ENCODE measurements around the gene SOBP.

The SOBP gene

DNA sequence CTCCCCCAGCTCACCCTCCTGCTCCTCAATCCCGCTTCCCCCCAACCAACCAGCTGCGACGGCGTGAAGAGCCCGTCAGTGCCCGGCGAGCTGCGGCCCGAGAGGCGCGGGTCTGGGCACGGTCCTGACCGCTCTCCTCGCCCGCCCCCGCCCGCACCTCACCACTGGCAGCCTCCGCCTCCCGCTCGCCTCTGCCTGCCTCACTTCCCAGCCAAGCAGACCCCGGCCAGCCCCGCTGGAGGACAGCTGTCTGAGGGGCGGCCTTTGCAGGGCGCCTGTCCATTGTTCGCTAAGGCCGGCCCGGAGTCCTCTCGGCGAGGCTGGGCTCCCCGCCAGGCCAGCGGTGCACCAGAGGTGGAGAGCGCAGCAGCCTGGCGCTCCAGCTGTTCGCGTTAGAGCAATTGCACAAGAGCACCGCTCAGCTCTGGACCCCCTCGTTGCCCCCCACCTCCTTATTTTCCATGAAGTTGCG, 1.3 kb downstream of the SOBP start:
- TF ChIP-seq, protein P1, sequence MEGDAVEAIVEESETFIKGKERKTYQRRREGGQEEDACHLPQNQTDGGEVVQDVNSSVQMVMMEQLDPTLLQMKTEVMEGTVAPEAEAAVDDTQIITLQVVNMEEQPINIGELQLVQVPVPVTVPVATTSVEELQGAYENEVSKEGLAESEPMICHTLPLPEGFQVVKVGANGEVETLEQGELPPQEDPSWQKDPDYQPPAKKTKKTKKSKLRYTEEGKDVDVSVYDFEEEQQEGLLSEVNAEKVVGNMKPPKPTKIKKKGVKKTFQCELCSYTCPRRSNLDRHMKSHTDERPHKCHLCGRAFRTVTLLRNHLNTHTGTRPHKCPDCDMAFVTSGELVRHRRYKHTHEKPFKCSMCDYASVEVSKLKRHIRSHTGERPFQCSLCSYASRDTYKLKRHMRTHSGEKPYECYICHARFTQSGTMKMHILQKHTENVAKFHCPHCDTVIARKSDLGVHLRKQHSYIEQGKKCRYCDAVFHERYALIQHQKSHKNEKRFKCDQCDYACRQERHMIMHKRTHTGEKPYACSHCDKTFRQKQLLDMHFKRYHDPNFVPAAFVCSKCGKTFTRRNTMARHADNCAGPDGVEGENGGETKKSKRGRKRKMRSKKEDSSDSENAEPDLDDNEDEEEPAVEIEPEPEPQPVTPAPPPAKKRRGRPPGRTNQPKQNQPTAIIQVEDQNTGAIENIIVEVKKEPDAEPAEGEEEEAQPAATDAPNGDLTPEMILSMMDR (IDR thresholded peaks at IDR 0.05; ENCODE audit: extremely low read depth, missing control alignments) = no peak
- peak; percentile 32 for DNase-seq (ENCODE audit: low spot score)

DNA sequence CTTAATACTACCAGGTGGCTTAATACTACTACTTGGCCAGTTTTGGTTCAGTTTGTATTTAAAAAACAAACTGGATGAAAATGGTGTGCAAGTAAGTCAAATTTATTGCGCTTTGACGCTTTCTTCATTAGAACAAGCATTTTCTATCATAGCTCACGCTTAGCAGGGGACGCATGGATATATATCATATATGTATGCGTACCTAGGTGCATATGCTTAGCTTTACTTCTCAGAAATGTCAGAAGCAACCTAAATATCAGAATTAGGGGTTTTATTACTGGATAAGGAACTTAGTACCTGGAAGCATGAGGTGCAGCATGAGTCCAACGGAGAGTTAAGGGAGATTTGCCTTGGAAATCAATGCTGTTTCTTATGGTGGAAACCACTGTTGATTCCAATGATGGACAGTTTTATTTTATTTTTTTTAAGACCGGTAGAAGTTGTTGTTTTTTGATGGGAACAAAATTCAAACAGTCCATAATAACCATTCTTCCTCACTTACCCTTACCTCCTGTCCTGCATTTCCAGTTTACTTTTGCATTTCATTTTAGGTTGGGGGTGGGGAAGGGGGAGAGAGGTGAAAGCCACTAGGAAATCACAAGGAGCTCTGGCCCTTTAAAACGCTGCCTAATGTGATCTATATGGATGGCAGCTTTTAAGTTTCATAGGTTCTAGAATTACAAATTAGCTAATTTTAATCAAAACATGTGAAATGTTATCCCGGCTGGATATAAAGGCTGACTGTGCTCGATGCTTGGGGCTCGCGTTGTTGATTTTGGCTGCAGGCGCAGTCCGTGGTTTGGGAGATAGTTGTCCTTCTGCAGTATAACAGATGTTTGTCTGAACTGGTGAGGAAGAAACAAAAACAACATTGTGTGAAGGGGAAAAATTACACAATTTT, 2.1 kb downstream of the SOBP start:
- DNase-seq (ENCODE audit: low spot score) = no peak
- TF ChIP-seq, protein P1 (IDR thresholded peaks at IDR 0.05; ENCODE audit: extremely low read depth, missing control alignments) = no peak

DNA sequence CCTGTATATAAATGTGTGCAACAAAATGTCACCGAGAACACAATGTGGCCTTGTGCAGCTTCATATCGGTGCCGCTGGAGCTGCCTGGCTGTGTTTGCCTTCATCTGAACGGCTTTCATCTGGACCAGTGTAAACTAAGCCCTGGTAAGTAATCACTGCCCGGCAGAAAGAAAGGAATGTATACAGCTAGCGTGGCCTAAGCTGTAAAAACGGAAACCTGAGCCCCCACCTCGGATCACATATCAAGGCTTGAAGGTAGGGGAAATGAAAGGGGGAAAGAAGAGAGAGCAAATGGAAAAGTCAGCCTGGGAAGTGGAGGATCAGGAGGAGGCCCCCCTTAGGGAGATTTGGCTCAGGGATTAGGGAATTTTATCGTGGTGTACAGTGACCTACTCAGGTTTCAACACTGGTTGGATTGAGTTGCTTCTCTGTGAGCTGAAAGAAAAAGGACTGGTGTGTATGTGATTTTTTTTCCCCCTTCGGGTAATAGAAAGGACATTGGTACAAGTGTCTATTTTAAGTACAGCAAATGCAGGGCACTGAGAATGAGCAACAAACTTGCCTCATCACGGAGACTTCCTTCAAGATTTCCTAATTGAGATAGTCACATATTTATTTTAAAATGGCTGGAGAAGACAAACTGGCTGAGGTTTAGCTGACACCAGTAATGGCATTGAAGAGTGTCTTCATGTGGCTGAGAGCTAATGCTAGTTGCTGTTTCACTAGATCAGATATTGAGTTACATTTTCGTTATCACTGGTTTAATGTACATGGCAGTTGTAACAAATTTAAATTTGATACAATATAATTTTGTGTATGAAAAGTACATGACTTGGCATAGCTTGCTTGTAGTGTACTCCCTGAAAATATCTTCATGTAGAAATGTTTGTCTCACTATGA, 3.5 kb downstream of the SOBP start:
- TF ChIP-seq, protein P1 (IDR thresholded peaks at IDR 0.05; ENCODE audit: extremely low read depth, missing control alignments) = no peak
- DNase-seq (ENCODE audit: low spot score) = no peak

DNA sequence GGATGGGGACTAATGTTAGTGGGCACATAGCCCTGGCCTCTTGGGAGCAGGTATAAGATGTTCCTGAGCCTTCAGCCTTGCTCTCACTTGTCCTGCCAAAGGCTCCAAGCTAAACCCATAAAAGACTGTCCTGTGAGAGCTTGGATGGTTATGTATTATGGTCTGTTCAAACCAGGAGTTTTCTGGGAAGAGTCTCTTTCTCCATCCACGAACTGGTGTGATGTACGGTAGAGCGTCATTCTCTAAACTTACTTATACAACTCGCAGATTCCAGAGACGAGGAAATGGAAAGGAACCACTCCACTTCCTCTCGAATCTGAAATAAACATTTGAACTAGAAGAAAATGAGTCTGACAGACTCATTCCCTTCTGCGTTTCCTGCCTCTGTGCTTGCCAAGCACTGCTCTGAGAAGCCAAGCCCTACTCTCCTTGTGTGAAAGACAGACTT, 5.3 kb downstream of the SOBP start:
- TF ChIP-seq, protein P1 (IDR thresholded peaks at IDR 0.05; ENCODE audit: extremely low read depth, missing control alignments) = no peak
- no peak for DNase-seq (ENCODE audit: low spot score)

DNA sequence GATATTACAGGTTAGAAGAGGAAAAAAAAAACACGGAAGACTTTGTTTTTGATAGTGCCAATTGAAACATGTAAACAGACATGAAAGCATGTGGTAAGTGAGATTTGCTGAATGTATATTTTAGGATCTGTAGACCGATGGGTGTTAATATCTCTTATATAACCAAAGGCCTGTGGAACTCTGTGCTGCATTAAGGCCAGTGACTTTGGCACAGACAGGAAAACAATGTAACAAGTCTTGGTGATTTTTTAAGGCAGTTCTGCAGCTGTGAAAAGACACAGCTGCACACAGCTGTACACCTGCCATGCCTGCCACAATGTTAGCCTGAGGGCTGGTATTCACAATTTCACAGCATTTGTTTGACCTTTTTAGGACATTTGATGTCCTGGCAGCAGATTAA, 6.1 kb downstream of the SOBP start:
- TF ChIP-seq, protein P1 (IDR thresholded peaks at IDR 0.05; ENCODE audit: extremely low read depth, missing control alignments) = no peak
- DNase-seq (ENCODE audit: low spot score) = no peak

DNA sequence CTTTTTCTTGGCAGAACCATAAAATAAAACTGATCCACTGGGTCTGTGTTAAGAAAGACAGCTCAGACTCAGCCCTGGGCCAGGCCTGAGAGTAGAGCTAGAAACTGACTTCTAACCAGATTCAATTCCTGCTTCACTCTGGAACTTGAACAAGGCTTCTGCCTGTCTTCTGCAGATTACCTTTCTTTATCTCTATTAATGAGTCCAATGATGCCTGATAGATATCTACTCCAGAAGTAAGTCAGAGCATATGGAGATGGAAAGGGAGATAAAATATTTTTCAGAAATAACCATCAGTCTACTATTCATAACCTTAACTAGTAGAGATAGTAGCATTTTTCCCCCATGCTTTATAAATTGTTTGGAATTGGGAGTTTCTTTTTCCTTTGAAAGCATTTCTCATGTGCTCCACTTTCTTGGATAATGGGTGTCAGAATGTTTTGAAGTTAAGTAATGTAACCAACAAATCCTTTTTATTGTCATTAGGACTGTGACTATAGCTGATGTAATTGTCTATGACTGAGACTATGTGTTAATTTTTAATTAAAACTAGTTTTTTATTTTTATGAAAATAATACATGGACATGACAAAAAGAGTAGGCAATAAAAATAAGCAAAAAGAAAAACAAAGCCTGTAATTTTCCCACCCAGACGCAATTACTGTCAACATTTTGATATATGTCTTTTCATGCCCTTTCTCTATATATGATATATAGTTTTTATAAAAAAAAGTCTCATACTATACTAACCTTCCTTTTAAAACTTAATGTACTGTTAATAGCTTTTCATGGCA, 7.2 kb downstream of the SOBP start:
- DNase-seq (ENCODE audit: low spot score) = no peak
- TF ChIP-seq, protein P1 (IDR thresholded peaks at IDR 0.05; ENCODE audit: extremely low read depth, missing control alignments) = no peak

Data from GM20000 (cell line).